Activated T-helper 17 cell treated with anti-CD3 and anti-CD28 coated beads, Interleukin-2, amount 50 U/mL, for 72 hours (primary cell): ENCODE measurements around the gene DDR2. TPM values are rescaled to one million over a fixed set of nuclear protein-coding genes. Genes with fewer than 3 reads are reported as not detected.
A peak's percentile ranks its signal among the peaks of the same experiment; 100 is the strongest.

ENCODE experiments used
- ATAC-seq: fragments of 150-1000 bp; cut with Tn5 transposase; replicated peaks from 2 replicates; pipeline ENCODE4 v1.10.0; 2021; ENCODE audit warnings: mild to moderate bottlenecking, moderate library complexity
- H3K27ac Mint-ChIP-seq: one replicate; pipeline ENCODE4 v1.8.0; 2022; ENCODE audit warnings: mixed read lengths
- H3K27me3 Mint-ChIP-seq: one replicate; pipeline ENCODE4 v1.8.0; 2022; ENCODE audit warnings: mixed read lengths
- H3K36me3 Mint-ChIP-seq: one replicate; pipeline ENCODE4 v1.8.0; 2022; ENCODE audit warnings: low read depth, mild to moderate bottlenecking, mixed read lengths
- H3K4me1 Mint-ChIP-seq: one replicate; pipeline ENCODE4 v1.8.0; 2022; ENCODE audit warnings: mixed read lengths
- H3K4me3 Mint-ChIP-seq: one replicate; pipeline ENCODE4 v1.8.0; 2022; ENCODE audit warnings: mild to moderate bottlenecking, mixed read lengths
- H3K9me3 Mint-ChIP-seq: one replicate; pipeline ENCODE4 v1.8.0; 2022; ENCODE audit warnings: mixed read lengths
- total RNA-seq, 2 donors: library from RNA; stranded (reverse); gene quantifications; one replicate each; pipeline ENCODE4 v1.2.3, GENCODE V29; 2022

The DDR2 gene
- total RNA-seq, 2 donors from 2014 or later = 0.34 to 1.7 TPM

GRCh38 chr1:162708286-162708685 is 76.0 kb downstream of the DDR2 start:
- no peak for ATAC-seq
- no peak overlapping the region for H3K27ac Mint-ChIP-seq
- no peaks in the 10 kb centered on the region for H3K9me3 Mint-ChIP-seq
- H3K27me3 Mint-ChIP-seq = no peaks in the 10 kb centered on the region
- no peaks in the 10 kb centered on the region for H3K4me1 Mint-ChIP-seq
- H3K36me3 Mint-ChIP-seq = no peaks in the 10 kb centered on the region
- H3K4me3 Mint-ChIP-seq = no peak overlapping the region

- no peaks in the 10 kb centered on the region for H3K27me3 Mint-ChIP-seq
- H3K4me1 Mint-ChIP-seq = no peaks in the 10 kb centered on the region
- no peak overlapping the region for H3K27ac Mint-ChIP-seq
- no peaks in the 10 kb centered on the region for H3K9me3 Mint-ChIP-seq
- H3K36me3 Mint-ChIP-seq = no peaks in the 10 kb centered on the region
- no peak for ATAC-seq
- no peak overlapping the region for H3K4me3 Mint-ChIP-seq
Observed at GRCh38 chr1:162709132-162709860, 77.0 kb downstream of the DDR2 start.

- no peak for ATAC-seq
- no peaks in the 10 kb centered on the region for H3K36me3 Mint-ChIP-seq
- H3K4me1 Mint-ChIP-seq = no peaks in the 10 kb centered on the region
- H3K9me3 Mint-ChIP-seq = no peaks in the 10 kb centered on the region
- H3K27me3 Mint-ChIP-seq = no peaks in the 10 kb centered on the region
- no peak overlapping the region for H3K27ac Mint-ChIP-seq
- no peak overlapping the region for H3K4me3 Mint-ChIP-seq
Observed at GRCh38 chr1:162709870-162710269, 77.6 kb downstream of the DDR2 start.

GRCh38 chr1:162710345-162710744 is 78.1 kb downstream of the DDR2 start:
- Mint-ChIP-seq H3K27me3 (no peaks in the 10 kb centered on the region), H3K4me1 (no peaks in the 10 kb centered on the region), H3K27ac (no peak overlapping the region), H3K9me3 (no peaks in the 10 kb centered on the region), H3K36me3 (no peaks in the 10 kb centered on the region), H3K4me3 (no peak overlapping the region)
- no peak for ATAC-seq

- Mint-ChIP-seq H3K27me3 (no peaks in the 10 kb centered on the region), H3K27ac (no peak overlapping the region), H3K4me3 (no peak overlapping the region), H3K4me1 (no peaks in the 10 kb centered on the region), H3K9me3 (no peaks in the 10 kb centered on the region), H3K36me3 (no peaks in the 10 kb centered on the region)
- no peak for ATAC-seq
Observed at GRCh38 chr1:162710780-162711465, 78.7 kb downstream of the DDR2 start.

GRCh38 chr1:162712317-162713029 is 80.2 kb downstream of the DDR2 start:
- H3K36me3 Mint-ChIP-seq = no peaks in the 10 kb centered on the region
- H3K4me1 Mint-ChIP-seq = no peaks in the 10 kb centered on the region
- no peaks in the 10 kb centered on the region for H3K27me3 Mint-ChIP-seq
- H3K4me3 Mint-ChIP-seq = no peak overlapping the region
- no peak overlapping the region for H3K27ac Mint-ChIP-seq
- no peaks in the 10 kb centered on the region for H3K9me3 Mint-ChIP-seq
- ATAC-seq = no peak

- Mint-ChIP-seq H3K9me3 (no peaks in the 10 kb centered on the region), H3K27ac (no peak overlapping the region), H3K27me3 (no peaks in the 10 kb centered on the region), H3K36me3 (no peaks in the 10 kb centered on the region), H3K4me3 (no peak overlapping the region), H3K4me1 (no peaks in the 10 kb centered on the region)
- no peak for ATAC-seq
Observed at GRCh38 chr1:162716123-162716522, 83.9 kb downstream of the DDR2 start.

- no peaks in the 10 kb centered on the region for H3K9me3 Mint-ChIP-seq
- no peak overlapping the region for H3K4me3 Mint-ChIP-seq
- no peak for ATAC-seq
- H3K4me1 Mint-ChIP-seq = no peaks in the 10 kb centered on the region
- no peak overlapping the region for H3K27ac Mint-ChIP-seq
- no peaks in the 10 kb centered on the region for H3K27me3 Mint-ChIP-seq
- no peaks in the 10 kb centered on the region for H3K36me3 Mint-ChIP-seq
Observed at GRCh38 chr1:162716552-162716951, 84.3 kb downstream of the DDR2 start.

GRCh38 chr1:162717548-162718184 is 85.4 kb downstream of the DDR2 start:
- H3K36me3 Mint-ChIP-seq = no peaks in the 10 kb centered on the region
- H3K4me1 Mint-ChIP-seq = no peaks in the 10 kb centered on the region
- H3K9me3 Mint-ChIP-seq = no peaks in the 10 kb centered on the region
- no peaks in the 10 kb centered on the region for H3K27me3 Mint-ChIP-seq
- no peak overlapping the region for H3K4me3 Mint-ChIP-seq
- no peak overlapping the region for H3K27ac Mint-ChIP-seq
- peak; percentile 56 for ATAC-seq

GRCh38 chr1:162719678-162720077 is 87.4 kb downstream of the DDR2 start:
- H3K4me3 Mint-ChIP-seq = no peak overlapping the region
- no peaks in the 10 kb centered on the region for H3K27me3 Mint-ChIP-seq
- H3K36me3 Mint-ChIP-seq = no peaks in the 10 kb centered on the region
- no peaks in the 10 kb centered on the region for H3K4me1 Mint-ChIP-seq
- H3K9me3 Mint-ChIP-seq = no peaks in the 10 kb centered on the region
- ATAC-seq = no peak
- H3K27ac Mint-ChIP-seq = no peak overlapping the region

- H3K27me3 Mint-ChIP-seq = no peaks in the 10 kb centered on the region
Observed at GRCh38 chr1:162720996-162721395, 88.7 kb downstream of the DDR2 start.

GRCh38 chr1:162721471-162721870 is 89.2 kb downstream of the DDR2 start:
- Mint-ChIP-seq H3K27ac (no peak overlapping the region), H3K4me3 (no peak overlapping the region), H3K36me3 (no peaks in the 10 kb centered on the region), H3K4me1 (no peaks in the 10 kb centered on the region), H3K9me3 (no peaks in the 10 kb centered on the region), H3K27me3 (no peaks in the 10 kb centered on the region)
- ATAC-seq = no peak

More at GRCh38 chr1:162720996-162721395, 88.7 kb downstream of the DDR2 start:
- Mint-ChIP-seq H3K4me1 (no peaks in the 10 kb centered on the region), H3K36me3 (no peaks in the 10 kb centered on the region), H3K9me3 (no peaks in the 10 kb centered on the region), H3K4me3 (no peak overlapping the region), H3K27ac (no peak overlapping the region)
- ATAC-seq = no peak

- Mint-ChIP-seq H3K4me1 (no peaks in the 10 kb centered on the region), H3K4me3 (no peak overlapping the region)
- no peak for ATAC-seq
Observed at GRCh38 chr1:162722036-162722435, 89.8 kb downstream of the DDR2 start.

GRCh38 chr1:162724583-162725120 is 92.4 kb downstream of the DDR2 start:
- Mint-ChIP-seq H3K4me1 (no peaks in the 10 kb centered on the region), H3K27ac (no peak overlapping the region), H3K4me3 (no peak overlapping the region), H3K36me3 (no peaks in the 10 kb centered on the region), H3K9me3 (no peaks in the 10 kb centered on the region), H3K27me3 (no peaks in the 10 kb centered on the region)
- ATAC-seq = no peak

More at GRCh38 chr1:162722036-162722435, 89.8 kb downstream of the DDR2 start:
- Mint-ChIP-seq H3K27ac (no peak overlapping the region), H3K36me3 (no peaks in the 10 kb centered on the region), H3K9me3 (no peaks in the 10 kb centered on the region), H3K27me3 (no peaks in the 10 kb centered on the region)
